Measurements from ENCODE around the gene ABCA13. TPM values are rescaled to one million over a fixed set of nuclear protein-coding genes. Genes with fewer than 3 reads are reported as not detected.

Gene ABCA13
- polyA plus RNA-seq, 1 donor (not counting 4 experiments of a cell fraction or from before 2014, with no cell fraction given): 0.76 TPM

- Histone ChIP-seq H3K4me3 (ENCODE audit: control insufficient read depth in 2 of 3, extremely low read depth in 1 of 3, insufficient read depth in 2 of 3, low read depth in 1 of 3, low read length in 3 of 3) (no peak overlapping the region), H4K20me1 (ENCODE audit: control insufficient read depth, extremely low read depth, insufficient read depth, low read length) (no peaks in the 10 kb centered on the region), H3K9me3 (ENCODE audit: control insufficient read depth, low read depth, low read length) (no peaks in the 10 kb centered on the region), H3K4me2 (ENCODE audit: control insufficient read depth, extremely low read depth, insufficient read depth, low read depth, low read length) (no peak overlapping the region), H3K9ac (ENCODE audit: control insufficient read depth, extremely low read depth, insufficient read depth, low read length) (no peak overlapping the region), H3K9me1 (ENCODE audit: control insufficient read depth, extremely low read depth, insufficient read depth, low read length) (no peaks in the 10 kb centered on the region), H2AFZ (ENCODE audit: control insufficient read depth, low read length) (no peak overlapping the region), H3K36me3 (ENCODE audit: control insufficient read depth in 2 of 2, extremely low read depth in 1 of 2, insufficient read depth in 2 of 2, low read length in 2 of 2) (no peaks in the 10 kb centered on the region), H3K79me2 (ENCODE audit: control insufficient read depth, insufficient read depth, low read length) (no peaks in the 10 kb centered on the region), H3K27ac (ENCODE audit: control insufficient read depth, insufficient read depth, low read length) (no peak overlapping the region), H3K27me3 (ENCODE audit: control insufficient read depth, extremely low read depth, insufficient read depth, low read length) (no peaks in the 10 kb centered on the region), H3K4me1 (ENCODE audit: control insufficient read depth, extremely low read depth, insufficient read depth, low read length) (peaks cover 4% of the 10 kb centered on the region)
- DNase-seq (ENCODE audit: low read depth, low spot score) (no peak), FAIRE-seq (peak; percentile 43)
- TF ChIP-seq EZH2 (IDR thresholded peaks at IDR 0.05; ENCODE audit: low read length): no peak
- dilution Hi-C loops (cut with MboI; ENCODE audit: extremely low pct_ligation_motif_present, low sequenced_read_pairs): no loop called here
Measured at GRCh38 chr7:48411619-48412018, 240.4 kb downstream of the ABCA13 start.

- peak; percentile 93 for FAIRE-seq
- H2AFZ ChIP-seq (ENCODE audit: control insufficient read depth, low read length): no peak overlapping the region
- no peaks in the 10 kb centered on the region for H3K27me3 ChIP-seq (ENCODE audit: control insufficient read depth, extremely low read depth, insufficient read depth, low read length)
- H3K9me1 ChIP-seq (ENCODE audit: control insufficient read depth, extremely low read depth, insufficient read depth, low read length): no peaks in the 10 kb centered on the region
- peaks cover 8% of the 10 kb centered on the region for H3K4me1 ChIP-seq (ENCODE audit: control insufficient read depth, extremely low read depth, insufficient read depth, low read length)
- H3K27ac ChIP-seq (ENCODE audit: control insufficient read depth, insufficient read depth, low read length): no peak overlapping the region
- H3K4me2 ChIP-seq (ENCODE audit: control insufficient read depth, extremely low read depth, insufficient read depth, low read depth, low read length): no peak overlapping the region
- no peak for DNase-seq (ENCODE audit: low read depth, low spot score)
- no peaks in the 10 kb centered on the region for H3K36me3 ChIP-seq (ENCODE audit: control insufficient read depth in 2 of 2, extremely low read depth in 1 of 2, insufficient read depth in 2 of 2, low read length in 2 of 2)
- no peaks in the 10 kb centered on the region for H3K9me3 ChIP-seq (ENCODE audit: control insufficient read depth, low read depth, low read length)
- H4K20me1 ChIP-seq (ENCODE audit: control insufficient read depth, extremely low read depth, insufficient read depth, low read length): no peaks in the 10 kb centered on the region
- H3K79me2 ChIP-seq (ENCODE audit: control insufficient read depth, insufficient read depth, low read length): no peaks in the 10 kb centered on the region
- H3K4me3 ChIP-seq (ENCODE audit: control insufficient read depth in 2 of 3, extremely low read depth in 1 of 3, insufficient read depth in 2 of 3, low read depth in 1 of 3, low read length in 3 of 3): no peak overlapping the region
- TF ChIP-seq, protein P1, sequence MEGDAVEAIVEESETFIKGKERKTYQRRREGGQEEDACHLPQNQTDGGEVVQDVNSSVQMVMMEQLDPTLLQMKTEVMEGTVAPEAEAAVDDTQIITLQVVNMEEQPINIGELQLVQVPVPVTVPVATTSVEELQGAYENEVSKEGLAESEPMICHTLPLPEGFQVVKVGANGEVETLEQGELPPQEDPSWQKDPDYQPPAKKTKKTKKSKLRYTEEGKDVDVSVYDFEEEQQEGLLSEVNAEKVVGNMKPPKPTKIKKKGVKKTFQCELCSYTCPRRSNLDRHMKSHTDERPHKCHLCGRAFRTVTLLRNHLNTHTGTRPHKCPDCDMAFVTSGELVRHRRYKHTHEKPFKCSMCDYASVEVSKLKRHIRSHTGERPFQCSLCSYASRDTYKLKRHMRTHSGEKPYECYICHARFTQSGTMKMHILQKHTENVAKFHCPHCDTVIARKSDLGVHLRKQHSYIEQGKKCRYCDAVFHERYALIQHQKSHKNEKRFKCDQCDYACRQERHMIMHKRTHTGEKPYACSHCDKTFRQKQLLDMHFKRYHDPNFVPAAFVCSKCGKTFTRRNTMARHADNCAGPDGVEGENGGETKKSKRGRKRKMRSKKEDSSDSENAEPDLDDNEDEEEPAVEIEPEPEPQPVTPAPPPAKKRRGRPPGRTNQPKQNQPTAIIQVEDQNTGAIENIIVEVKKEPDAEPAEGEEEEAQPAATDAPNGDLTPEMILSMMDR (optimal IDR thresholded peaks at IDR 0.05 in 1 of 3, IDR thresholded peaks at IDR 0.05 in 1 of 3, conservative IDR thresholded peaks at IDR 0.05 in 1 of 3; ENCODE audit: extremely low read depth in 1 of 3, insufficient read depth in 2 of 3, low read length in 3 of 3): no peak
- no peak overlapping the region for H3K9ac ChIP-seq (ENCODE audit: control insufficient read depth, extremely low read depth, insufficient read depth, low read length)
- dilution Hi-C loops (cut with MboI; ENCODE audit: extremely low pct_ligation_motif_present, low sequenced_read_pairs): no loop called here
Measured at GRCh38 chr7:48414011-48414732, 242.9 kb downstream of the ABCA13 start.
